ENCODE data around the gene FAM222A. TPM values are rescaled to one million over a fixed set of nuclear protein-coding genes. Genes with fewer than 3 reads are reported as not detected.

FAM222A gene
- total and polyA plus RNA-seq, 2 of the 4 experiments (the other 2 are of a cell fraction), result under 0.01 to 0.32 TPM

DNA sequence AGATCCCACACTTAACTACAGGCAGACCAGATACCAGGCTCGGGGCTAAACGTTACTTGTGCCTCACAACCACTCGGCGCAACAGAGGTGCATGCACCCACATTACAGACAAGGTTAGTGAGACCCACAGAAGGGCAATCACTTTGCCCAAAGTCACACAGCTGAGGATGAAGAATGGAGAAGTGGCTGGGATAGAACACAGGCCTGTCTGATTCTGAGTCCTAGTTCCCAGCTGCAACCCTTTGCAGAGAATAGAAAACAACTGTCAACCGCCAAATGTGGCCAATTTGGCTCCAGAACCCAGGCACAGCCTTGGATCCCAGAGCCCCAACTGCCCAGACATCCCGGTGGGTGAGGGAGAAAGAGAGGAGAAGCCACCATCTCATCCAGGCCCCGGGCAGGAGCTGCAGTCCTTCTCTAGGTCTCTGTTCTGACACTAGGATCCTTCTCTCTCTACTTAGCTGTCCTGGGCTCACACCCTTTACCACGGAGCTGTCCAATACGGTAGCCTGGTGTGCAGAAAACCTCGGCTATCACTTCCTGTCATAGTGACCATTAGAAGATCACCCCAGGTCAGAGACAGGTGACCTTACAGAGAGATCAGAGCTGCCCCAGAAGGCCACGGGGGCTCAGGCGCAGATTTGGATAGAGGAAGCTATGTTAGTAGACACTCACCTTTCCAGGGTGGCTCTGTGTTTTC, 59.1 kb downstream of the FAM222A start:
- ATAC-seq (ENCODE audit: low read depth), result no peak
- no peak overlapping the region for H3K23ac ChIP-seq (ENCODE audit: low read depth, low read length)
- dilution Hi-C loops (cut with HindIII; ENCODE audit: low sequenced_read_pairs, unreplicated experiment), result no loop called here

More for the DNA sequence above, 59.1 kb downstream of the FAM222A start:
- H3K4me3 ChIP-seq (ENCODE audit: insufficient read depth, low read depth, low read length), result no peak overlapping the region
- H4K8ac ChIP-seq (ENCODE audit: low read depth in 2 of 2, low read length in 2 of 2), result no peak overlapping the region
- no peak overlapping the region for H3K27ac ChIP-seq (ENCODE audit: insufficient read depth, low read length)
- no peaks in the 10 kb centered on the region for H3K9me1 ChIP-seq (ENCODE audit: insufficient read depth, low read length)
- TF ChIP-seq RCOR1 (IDR thresholded peaks at IDR 0.05; ENCODE audit: insufficient replicate concordance, low read length), result no peak
- no peak for TF ChIP-seq RFX5 (IDR thresholded peaks at IDR 0.05; ENCODE audit: low read depth, low read length)
- TF ChIP-seq SMC3 (IDR thresholded peaks at IDR 0.05; ENCODE audit: low read depth, low read length), result no peak
- no peak for TF ChIP-seq RAD21 (IDR thresholded peaks at IDR 0.05; ENCODE audit: low read length)
- TF ChIP-seq MAZ (IDR thresholded peaks at IDR 0.05; ENCODE audit: borderline replicate concordance, low read depth, low read length), result no peak
- no peak for TF ChIP-seq CEBPB (IDR thresholded peaks at IDR 0.05; ENCODE audit: low read depth, low read length)
- H3K18ac ChIP-seq (ENCODE audit: low read depth, low read length), result no peak overlapping the region
- H3K56ac ChIP-seq (ENCODE audit: extremely low read depth, insufficient read depth, low read length), result no peak overlapping the region
- no peak overlapping the region for H3K4me2 ChIP-seq (ENCODE audit: low read depth, low read length)
- no peak overlapping the region for H4K5ac ChIP-seq (ENCODE audit: low read depth, low read length)
- peaks cover 3% of the 10 kb centered on the region; the same call in 1 of the 2 replicates for H3K27me3 ChIP-seq (ENCODE audit: control insufficient read depth, insufficient read depth, low read length)
- no peak overlapping the region for H3K14ac ChIP-seq (replicated peaks; ENCODE audit: low read depth, low read length)
- no peaks in the 10 kb centered on the region for H3K9me3 ChIP-seq (ENCODE audit: control insufficient read depth, insufficient read depth, low read length)
- no peak overlapping the region for H2BK15ac ChIP-seq (ENCODE audit: low read depth, low read length)
- H3K4ac ChIP-seq (ENCODE audit: low read depth, low read length), result no peak overlapping the region
- H3K79me1 ChIP-seq (ENCODE audit: low read depth in 1 of 2, low read length in 2 of 2), result no peaks in the 10 kb centered on the region
- in situ Hi-C loops (cut with MboI; ENCODE audit: low sequenced_read_pairs) (loop anchor here (5.0 to 10.0 kb wide), 3 partner anchors 180 to 348 kb away; no protein-coding TSS in a partner anchor), intact Hi-C loops (cut with micrococcal nuclease) (loop anchor here (5.0 kb wide), 1 partner anchor 55 kb away; no protein-coding TSS in a partner anchor)
- no peak overlapping the region for H2BK120ac ChIP-seq (ENCODE audit: low read depth, low read length)
- H3K36me3 ChIP-seq (ENCODE audit: control insufficient read depth, insufficient read depth, low read length), result no peaks in the 10 kb centered on the region
- no peak overlapping the region for H2AK5ac ChIP-seq (ENCODE audit: low read depth, low read length)
- ChIA-PET POLR2A (ENCODE audit: unreplicated experiment) (no interaction called here), CTCF (interaction anchor here (1.2 kb wide), 1 partner anchor 175 kb away, joined by 4 read pairs; no protein-coding TSS in a partner anchor)
- H3K4me1 ChIP-seq (ENCODE audit: control insufficient read depth, insufficient read depth, low read length), result no peaks in the 10 kb centered on the region
- no peak overlapping the region for H4K91ac ChIP-seq (ENCODE audit: insufficient read depth, low read depth, low read length)
- no peak overlapping the region for H2BK20ac ChIP-seq (ENCODE audit: low read depth, low read length)
- no peak overlapping the region for H2BK5ac ChIP-seq (ENCODE audit: low read depth, low read length, poor library complexity, severe bottlenecking)
- no peak for DNase-seq
- H2AFZ ChIP-seq (replicated peaks; ENCODE audit: low read length, poor library complexity), result no peak overlapping the region
- no TSS peak for BruUV-seq (replicated peaks)
- WGBS, 2 experiments (ENCODE audit: extremely low coverage in 2 of 2, insufficient read length in 1 of 2), result no CpG with 5 or more reads among the region's 12 CpGs
- H4K20me1 ChIP-seq (ENCODE audit: insufficient read depth, low read length), result no peaks in the 10 kb centered on the region
- no peak overlapping the region for H2AK9ac ChIP-seq (replicated peaks; ENCODE audit: low read depth, low read length, poor library complexity)
- H3K9ac ChIP-seq (ENCODE audit: low read depth, low read length), result no peak overlapping the region
